ENCODE data around the gene LIMS4.
"Not testable (repeated sequence)": the region's sequence is repeated elsewhere in the genome, so short reads cannot be mapped to it uniquely, and the experiment has no call there.

LIMS4 gene

DNA sequence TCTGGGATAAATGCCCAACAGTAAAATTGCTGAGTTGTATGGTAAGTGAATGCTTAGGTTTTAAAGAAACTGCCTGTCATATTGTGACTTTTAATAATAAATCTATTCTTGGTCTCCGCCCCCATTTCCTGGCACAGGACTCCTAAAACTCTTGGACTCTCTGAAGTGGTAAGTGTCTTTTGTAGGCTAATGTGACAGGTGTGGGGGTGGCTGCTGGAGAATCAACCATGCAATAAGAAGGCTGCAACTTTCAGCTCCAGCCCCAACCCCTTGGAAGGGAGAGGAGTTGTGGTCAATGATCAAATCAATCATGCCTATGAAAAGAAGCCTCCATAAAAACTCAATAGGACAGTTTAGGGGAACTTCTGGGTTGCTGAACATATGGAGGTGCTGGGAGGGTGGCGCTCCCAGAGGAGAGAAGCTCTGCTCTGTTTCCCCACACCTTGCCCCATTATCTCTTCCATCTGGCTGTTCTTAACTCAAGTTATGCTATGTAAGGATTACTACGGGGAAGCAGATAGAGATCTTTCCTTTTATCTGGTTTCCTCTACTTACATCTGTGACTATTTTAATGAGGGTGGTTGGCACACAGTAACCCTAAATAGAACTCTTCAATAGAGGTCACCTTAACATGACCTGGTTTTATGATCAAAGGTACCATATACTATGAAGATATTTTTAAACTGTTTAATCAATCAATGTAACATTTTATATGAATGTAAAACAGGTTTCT, 3.2 kb upstream of the LIMS4 start:
- not testable (repeated sequence) for H3K79me2 ChIP-seq; H2AFZ ChIP-seq; H3K36me3 ChIP-seq (ENCODE audit: control insufficient read depth, insufficient read depth, low read length); H3K9me3 ChIP-seq (ENCODE audit: control insufficient read depth, low read length); H3K9ac ChIP-seq; H3K4me3 ChIP-seq (ENCODE audit: low read depth, low read length); H3K4me2 ChIP-seq (ENCODE audit: low read length); H3K27ac ChIP-seq; H3K4me1 ChIP-seq; H3K27me3 ChIP-seq (ENCODE audit: control insufficient read depth, insufficient read depth, low read length)

GRCh38 chr2:110474898-110475297, 2.3 kb upstream of the LIMS4 start:
- not testable (repeated sequence) for H3K9ac ChIP-seq; H3K4me2 ChIP-seq (ENCODE audit: low read length); H3K36me3 ChIP-seq (ENCODE audit: control insufficient read depth, insufficient read depth, low read length); H3K9me3 ChIP-seq (ENCODE audit: control insufficient read depth, low read length); H3K27ac ChIP-seq; H2AFZ ChIP-seq; H3K79me2 ChIP-seq; H3K4me1 ChIP-seq; H3K27me3 ChIP-seq (ENCODE audit: control insufficient read depth, insufficient read depth, low read length); H3K4me3 ChIP-seq (ENCODE audit: low read depth, low read length)

- H3K4me1 ChIP-seq; H3K9me3 ChIP-seq (ENCODE audit: control insufficient read depth, low read length); H2AFZ ChIP-seq; H3K27ac ChIP-seq; H3K9ac ChIP-seq; H3K36me3 ChIP-seq (ENCODE audit: control insufficient read depth, insufficient read depth, low read length); H3K79me2 ChIP-seq; H3K4me3 ChIP-seq (ENCODE audit: low read depth, low read length); H3K4me2 ChIP-seq (ENCODE audit: low read length); H3K27me3 ChIP-seq (ENCODE audit: control insufficient read depth, insufficient read depth, low read length): not testable (repeated sequence)
Observed at GRCh38 chr2:110473059-110473358, 393 bp upstream of the LIMS4 start.

GRCh38 chr2:110468921-110469320, 3.7 kb downstream of the LIMS4 start:
- not testable (repeated sequence) for H2AFZ ChIP-seq; H3K9ac ChIP-seq; H3K4me3 ChIP-seq (ENCODE audit: low read depth, low read length); H3K27ac ChIP-seq; H3K27me3 ChIP-seq (ENCODE audit: control insufficient read depth, insufficient read depth, low read length); H3K9me3 ChIP-seq (ENCODE audit: control insufficient read depth, low read length); H3K79me2 ChIP-seq; H3K4me1 ChIP-seq; H3K36me3 ChIP-seq (ENCODE audit: control insufficient read depth, insufficient read depth, low read length); H3K4me2 ChIP-seq (ENCODE audit: low read length)

GRCh38 chr2:110465312-110465711, 7.3 kb downstream of the LIMS4 start:
- not testable (repeated sequence) for H3K4me2 ChIP-seq (ENCODE audit: low read length); H3K9me3 ChIP-seq (ENCODE audit: control insufficient read depth, low read length); H3K27me3 ChIP-seq (ENCODE audit: control insufficient read depth, insufficient read depth, low read length); H3K36me3 ChIP-seq (ENCODE audit: control insufficient read depth, insufficient read depth, low read length); H3K4me3 ChIP-seq (ENCODE audit: low read depth, low read length); H3K79me2 ChIP-seq; H3K4me1 ChIP-seq; H2AFZ ChIP-seq; H3K9ac ChIP-seq; H3K27ac ChIP-seq

DNA sequence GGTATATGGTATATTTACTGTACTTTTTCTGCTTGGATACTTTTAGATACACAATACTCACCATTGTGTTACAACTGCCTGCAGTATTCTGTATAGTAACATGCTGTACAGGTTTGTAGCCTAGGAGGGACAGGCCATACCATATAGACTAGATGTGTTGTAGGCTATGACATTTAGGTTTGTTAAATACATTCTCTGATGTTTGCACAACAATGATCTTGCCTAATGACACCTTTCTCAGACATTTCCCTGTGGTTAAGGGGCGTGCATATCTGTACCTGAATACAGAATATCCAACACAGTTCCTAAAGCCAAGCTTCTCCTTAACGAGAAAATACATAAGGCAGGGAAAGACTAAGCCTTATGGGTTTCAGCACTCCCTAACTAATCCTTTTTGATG, 10.2 kb downstream of the LIMS4 start:
- H3K9me3 ChIP-seq (ENCODE audit: control insufficient read depth, low read length); H3K4me1 ChIP-seq; H3K36me3 ChIP-seq (ENCODE audit: control insufficient read depth, insufficient read depth, low read length); H3K9ac ChIP-seq; H3K79me2 ChIP-seq; H2AFZ ChIP-seq; H3K27me3 ChIP-seq (ENCODE audit: control insufficient read depth, insufficient read depth, low read length); H3K4me2 ChIP-seq (ENCODE audit: low read length); H3K4me3 ChIP-seq (ENCODE audit: low read depth, low read length); H3K27ac ChIP-seq: not testable (repeated sequence)

DNA sequence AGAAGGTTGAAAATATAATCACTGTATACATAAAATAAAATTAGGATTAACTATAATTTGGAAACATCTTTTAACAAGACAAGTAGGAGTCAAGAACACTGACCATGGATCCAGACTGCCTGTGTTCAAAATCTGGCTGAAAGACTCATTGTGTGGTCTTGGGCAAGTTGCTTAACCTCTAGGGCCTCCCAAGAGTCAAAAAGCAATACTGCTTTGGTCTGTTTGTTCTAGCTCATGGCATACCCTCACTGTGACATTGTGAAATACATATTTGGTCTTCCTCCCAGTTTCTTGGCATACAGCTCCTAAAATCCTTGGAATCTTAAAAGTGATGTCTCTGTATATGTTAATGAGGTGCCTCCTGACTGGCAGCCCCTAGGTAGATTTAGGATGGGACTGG, 12.3 kb downstream of the LIMS4 start:
- not testable (repeated sequence) for H3K4me1 ChIP-seq; H3K27me3 ChIP-seq (ENCODE audit: control insufficient read depth, insufficient read depth, low read length); H3K9ac ChIP-seq; H3K27ac ChIP-seq; H3K4me3 ChIP-seq (ENCODE audit: low read depth, low read length); H3K36me3 ChIP-seq (ENCODE audit: control insufficient read depth, insufficient read depth, low read length); H3K79me2 ChIP-seq; H3K4me2 ChIP-seq (ENCODE audit: low read length); H2AFZ ChIP-seq; H3K9me3 ChIP-seq (ENCODE audit: control insufficient read depth, low read length)

GRCh38 chr2:110457214-110457590, 15.4 kb downstream of the LIMS4 start:
- not testable (repeated sequence) for H3K9ac ChIP-seq; H2AFZ ChIP-seq; H3K4me1 ChIP-seq; H3K27me3 ChIP-seq (ENCODE audit: control insufficient read depth, insufficient read depth, low read length); H3K79me2 ChIP-seq; H3K9me3 ChIP-seq (ENCODE audit: control insufficient read depth, low read length); H3K4me2 ChIP-seq (ENCODE audit: low read length); H3K36me3 ChIP-seq (ENCODE audit: control insufficient read depth, insufficient read depth, low read length); H3K4me3 ChIP-seq (ENCODE audit: low read depth, low read length); H3K27ac ChIP-seq

GRCh38 chr2:110456291-110457213, 16.1 kb downstream of the LIMS4 start:
- H3K4me3 ChIP-seq (ENCODE audit: low read depth, low read length); H3K4me1 ChIP-seq; H3K79me2 ChIP-seq; H3K27me3 ChIP-seq (ENCODE audit: control insufficient read depth, insufficient read depth, low read length); H2AFZ ChIP-seq; H3K9me3 ChIP-seq (ENCODE audit: control insufficient read depth, low read length); H3K4me2 ChIP-seq (ENCODE audit: low read length); H3K36me3 ChIP-seq (ENCODE audit: control insufficient read depth, insufficient read depth, low read length); H3K9ac ChIP-seq; H3K27ac ChIP-seq: not testable (repeated sequence)

GRCh38 chr2:110455080-110455670, 17.4 kb downstream of the LIMS4 start:
- not testable (repeated sequence) for H3K36me3 ChIP-seq (ENCODE audit: control insufficient read depth, insufficient read depth, low read length); H3K4me2 ChIP-seq (ENCODE audit: low read length); H3K4me3 ChIP-seq (ENCODE audit: low read depth, low read length); H3K27me3 ChIP-seq (ENCODE audit: control insufficient read depth, insufficient read depth, low read length); H2AFZ ChIP-seq; H3K27ac ChIP-seq; H3K9me3 ChIP-seq (ENCODE audit: control insufficient read depth, low read length); H3K4me1 ChIP-seq; H3K79me2 ChIP-seq; H3K9ac ChIP-seq

DNA sequence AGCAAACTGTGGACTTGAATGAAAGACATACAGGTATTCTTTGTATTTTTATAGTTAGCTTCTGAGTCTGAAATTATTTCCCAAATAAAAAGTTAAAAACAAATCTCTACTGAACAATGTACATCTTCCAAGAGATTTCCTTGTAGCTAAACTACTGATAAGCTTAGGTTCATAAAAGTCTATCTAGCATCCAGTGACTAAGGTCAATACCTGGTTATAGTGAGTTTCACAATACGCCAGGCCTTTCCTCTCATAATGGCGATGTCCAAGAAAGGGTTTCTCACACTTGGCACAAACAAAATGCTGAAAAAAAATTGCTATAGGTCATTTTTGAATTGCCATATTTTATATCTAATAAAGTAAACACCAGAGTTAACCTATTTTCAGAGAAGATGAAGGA, 21.7 kb downstream of the LIMS4 start:
- not testable (repeated sequence) for H3K27ac ChIP-seq; H2AFZ ChIP-seq; H3K9me3 ChIP-seq (ENCODE audit: control insufficient read depth, low read length); H3K4me3 ChIP-seq (ENCODE audit: low read depth, low read length); H3K4me2 ChIP-seq (ENCODE audit: low read length); H3K36me3 ChIP-seq (ENCODE audit: control insufficient read depth, insufficient read depth, low read length); H3K9ac ChIP-seq; H3K4me1 ChIP-seq; H3K27me3 ChIP-seq (ENCODE audit: control insufficient read depth, insufficient read depth, low read length); H3K79me2 ChIP-seq
